Neural cell (in vitro differentiated cells): ENCODE results near the gene TGM1.

Experiments used
- POLR2AphosphoS5 ChIP-seq: IDR thresholded peaks from 2 replicates; pipeline ENCODE4 v1.6.1; 2012
- SMC3 ChIP-seq: fragments of 450-650 bp; conservative IDR thresholded peaks from 2 replicates; pipeline ENCODE4 v1.6.1; 2014; ENCODE audit warnings: antibody characterized with exemption, mild to moderate bottlenecking, moderate library complexity; ENCODE audit not compliant: poor library complexity
- TF ChIP-seq, protein P1 (sequence below): fragments of 450-650 bp; IDR thresholded peaks from 2 replicates; pipeline ENCODE4 v1.5.1; 2014; ENCODE audit warnings: antibody characterized with exemption, mild to moderate bottlenecking, moderate library complexity; ENCODE audit not compliant: poor library complexity, severe bottlenecking
- TF ChIP-seq, protein P2 (sequence below): IDR thresholded peaks from 2 replicates; pipeline ENCODE4 v1.6.1; 2012; ENCODE audit warnings: borderline replicate concordance

DNA sequence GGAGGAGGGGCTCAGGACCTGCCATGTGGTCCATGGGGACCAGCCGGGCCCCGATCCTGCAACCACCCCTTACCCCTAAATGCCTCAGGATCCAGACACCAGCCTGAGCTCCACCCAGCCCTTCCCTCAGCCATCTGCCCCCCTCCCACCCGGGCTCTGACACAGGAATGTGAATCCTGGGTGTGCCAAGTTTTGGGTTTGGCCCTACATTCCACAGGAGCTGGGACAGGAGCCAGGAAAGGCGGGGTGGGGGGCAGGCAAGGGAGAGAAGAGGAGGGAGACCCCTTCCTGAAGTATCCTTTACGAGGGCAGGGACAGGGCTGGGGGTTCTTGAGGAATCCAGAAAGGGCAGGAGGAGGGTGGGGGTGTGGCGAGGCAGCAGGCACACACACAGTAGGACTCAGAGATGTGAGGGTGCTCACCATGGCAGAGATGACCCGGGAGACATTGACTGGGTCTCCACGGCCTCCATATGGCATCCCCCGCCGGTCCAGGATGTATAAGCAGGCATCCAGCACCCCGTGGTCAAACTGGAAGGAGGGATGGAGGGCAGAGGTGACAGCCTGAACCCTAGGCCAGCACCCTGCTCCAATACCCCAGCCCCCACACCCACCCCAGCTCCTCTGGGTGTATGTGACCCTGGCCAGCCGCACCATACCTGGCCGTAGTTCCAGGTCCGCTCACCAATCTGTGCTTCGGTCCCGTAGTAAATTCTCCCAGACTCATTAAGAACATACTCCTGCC is 3.5 kb downstream of the TGM1 start:
- TF ChIP-seq, protein P1, sequence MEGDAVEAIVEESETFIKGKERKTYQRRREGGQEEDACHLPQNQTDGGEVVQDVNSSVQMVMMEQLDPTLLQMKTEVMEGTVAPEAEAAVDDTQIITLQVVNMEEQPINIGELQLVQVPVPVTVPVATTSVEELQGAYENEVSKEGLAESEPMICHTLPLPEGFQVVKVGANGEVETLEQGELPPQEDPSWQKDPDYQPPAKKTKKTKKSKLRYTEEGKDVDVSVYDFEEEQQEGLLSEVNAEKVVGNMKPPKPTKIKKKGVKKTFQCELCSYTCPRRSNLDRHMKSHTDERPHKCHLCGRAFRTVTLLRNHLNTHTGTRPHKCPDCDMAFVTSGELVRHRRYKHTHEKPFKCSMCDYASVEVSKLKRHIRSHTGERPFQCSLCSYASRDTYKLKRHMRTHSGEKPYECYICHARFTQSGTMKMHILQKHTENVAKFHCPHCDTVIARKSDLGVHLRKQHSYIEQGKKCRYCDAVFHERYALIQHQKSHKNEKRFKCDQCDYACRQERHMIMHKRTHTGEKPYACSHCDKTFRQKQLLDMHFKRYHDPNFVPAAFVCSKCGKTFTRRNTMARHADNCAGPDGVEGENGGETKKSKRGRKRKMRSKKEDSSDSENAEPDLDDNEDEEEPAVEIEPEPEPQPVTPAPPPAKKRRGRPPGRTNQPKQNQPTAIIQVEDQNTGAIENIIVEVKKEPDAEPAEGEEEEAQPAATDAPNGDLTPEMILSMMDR, result no peak
- TF ChIP-seq POLR2AphosphoS5 (no peak), SMC3 (no peak)
- TF ChIP-seq, protein P2, sequence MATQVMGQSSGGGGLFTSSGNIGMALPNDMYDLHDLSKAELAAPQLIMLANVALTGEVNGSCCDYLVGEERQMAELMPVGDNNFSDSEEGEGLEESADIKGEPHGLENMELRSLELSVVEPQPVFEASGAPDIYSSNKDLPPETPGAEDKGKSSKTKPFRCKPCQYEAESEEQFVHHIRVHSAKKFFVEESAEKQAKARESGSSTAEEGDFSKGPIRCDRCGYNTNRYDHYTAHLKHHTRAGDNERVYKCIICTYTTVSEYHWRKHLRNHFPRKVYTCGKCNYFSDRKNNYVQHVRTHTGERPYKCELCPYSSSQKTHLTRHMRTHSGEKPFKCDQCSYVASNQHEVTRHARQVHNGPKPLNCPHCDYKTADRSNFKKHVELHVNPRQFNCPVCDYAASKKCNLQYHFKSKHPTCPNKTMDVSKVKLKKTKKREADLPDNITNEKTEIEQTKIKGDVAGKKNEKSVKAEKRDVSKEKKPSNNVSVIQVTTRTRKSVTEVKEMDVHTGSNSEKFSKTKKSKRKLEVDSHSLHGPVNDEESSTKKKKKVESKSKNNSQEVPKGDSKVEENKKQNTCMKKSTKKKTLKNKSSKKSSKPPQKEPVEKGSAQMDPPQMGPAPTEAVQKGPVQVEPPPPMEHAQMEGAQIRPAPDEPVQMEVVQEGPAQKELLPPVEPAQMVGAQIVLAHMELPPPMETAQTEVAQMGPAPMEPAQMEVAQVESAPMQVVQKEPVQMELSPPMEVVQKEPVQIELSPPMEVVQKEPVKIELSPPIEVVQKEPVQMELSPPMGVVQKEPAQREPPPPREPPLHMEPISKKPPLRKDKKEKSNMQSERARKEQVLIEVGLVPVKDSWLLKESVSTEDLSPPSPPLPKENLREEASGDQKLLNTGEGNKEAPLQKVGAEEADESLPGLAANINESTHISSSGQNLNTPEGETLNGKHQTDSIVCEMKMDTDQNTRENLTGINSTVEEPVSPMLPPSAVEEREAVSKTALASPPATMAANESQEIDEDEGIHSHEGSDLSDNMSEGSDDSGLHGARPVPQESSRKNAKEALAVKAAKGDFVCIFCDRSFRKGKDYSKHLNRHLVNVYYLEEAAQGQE, result no peak
